ENCODE data around the gene SUFU. TPM values are rescaled to one million over a fixed set of nuclear protein-coding genes. Genes with fewer than 3 reads are reported as not detected.

The SUFU gene
- total RNA-seq, 2 experiments from 2014 or later, result 8.2 to 10.0 TPM

DNA sequence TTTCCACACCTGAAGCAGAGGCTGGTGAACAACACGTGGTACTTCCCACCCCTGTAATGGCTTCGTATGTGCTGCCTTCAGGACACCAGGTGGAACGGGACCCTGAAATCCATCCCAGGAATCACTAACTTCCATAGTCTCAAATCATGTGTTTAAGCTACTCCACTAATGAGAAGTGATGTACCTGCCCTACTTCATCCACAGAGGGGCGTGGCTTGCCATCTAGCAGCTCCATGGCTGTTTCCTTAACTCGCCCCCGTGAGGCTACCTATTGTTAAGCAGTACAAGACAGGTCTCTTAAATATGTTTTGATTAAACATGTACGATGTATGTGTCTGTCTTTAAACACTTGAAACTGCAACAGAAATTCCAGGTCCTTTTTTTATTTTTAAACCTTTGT lies 178.6 kb downstream of the SUFU start:
- H3K27me3 Mint-ChIP-seq, result no peaks in the 10 kb centered on the region

DNA sequence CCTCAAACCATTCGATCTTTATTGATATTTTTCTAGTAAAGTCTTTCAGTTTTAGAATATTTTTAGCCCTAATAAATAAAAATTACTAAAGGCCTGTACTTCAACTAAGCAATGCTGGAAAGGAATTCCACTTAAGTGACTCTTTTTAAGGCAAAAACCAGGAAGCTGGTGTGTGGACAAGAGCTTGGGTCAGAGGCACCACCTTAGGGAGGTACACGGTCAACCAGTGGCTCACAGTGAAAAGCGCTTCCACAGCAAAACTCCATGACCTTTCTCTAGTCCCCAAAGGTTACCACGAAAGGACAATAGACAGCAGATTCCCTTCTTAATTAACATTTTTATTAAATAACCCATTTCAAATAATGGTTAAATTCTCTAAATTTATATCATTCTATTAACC lies 179.2 kb downstream of the SUFU start:
- Mint-ChIP-seq H3K9me3 (no peaks in the 10 kb centered on the region), H3K27me3 (no peaks in the 10 kb centered on the region), H3K4me3 (no peak overlapping the region), H3K27ac (no peak overlapping the region), H3K4me1 (ENCODE audit: low read depth) (peaks cover 13% of the 10 kb centered on the region), H3K36me3 (peaks cover 7% of the 10 kb centered on the region)
- CTCF ChIA-PET, result interaction anchor here (1.2 kb wide), 1 partner anchor 13 kb away, joined by 6 read pairs; no protein-coding TSS in a partner anchor
- intact Hi-C loops (cut with micrococcal nuclease), result no loop called here
- POLR2A ChIA-PET, result interaction anchor here (1.1 kb wide), 1 partner anchor 36 kb away, joined by 4 read pairs; no protein-coding TSS in a partner anchor
- no peak for DNase-seq

More for the DNA sequence above, 178.6 kb downstream of the SUFU start:
- H3K4me3 Mint-ChIP-seq, result no peak overlapping the region
- H3K36me3 Mint-ChIP-seq, result peaks cover 6% of the 10 kb centered on the region
- POLR2A ChIA-PET, result interaction anchor here (1.1 kb wide), 1 partner anchor 36 kb away, joined by 4 read pairs; no protein-coding TSS in a partner anchor
- no peak for DNase-seq
- H3K27ac Mint-ChIP-seq, result no peak overlapping the region
- intact Hi-C loops (cut with micrococcal nuclease), result no loop called here
- CTCF ChIA-PET, result interaction anchor here (1.2 kb wide), 1 partner anchor 12 kb away, joined by 6 read pairs; no protein-coding TSS in a partner anchor
- no peaks in the 10 kb centered on the region for H3K9me3 Mint-ChIP-seq
- peaks cover 13% of the 10 kb centered on the region for H3K4me1 Mint-ChIP-seq (ENCODE audit: low read depth)

Other genes with a start within 250 kb of the SUFU start
- 100 to 1,000 TPM; 241 to 242 TPM for gene NFKB2, start 108.3 kb upstream of the SUFU start, total RNA-seq
- 1 to 10 TPM; 4.2 to 4.4 TPM for gene PSD, start 85.2 kb upstream of the SUFU start, total RNA-seq
- gene FBXL15, start 83.1 kb upstream of the SUFU start, total RNA-seq, result 10 to 100 TPM; 10.8 to 11.4 TPM
- 10 to 100 TPM; 68.6 to 68.9 TPM for gene CUEDC2, start 71.4 kb upstream of the SUFU start, total RNA-seq
- under 1 TPM; 0.19 to 0.48 TPM for gene C10orf95, start 52.4 kb upstream of the SUFU start, total RNA-seq
- 10 to 100 TPM; 56.9 to 62.2 TPM for gene ACTR1A, start 1.3 kb upstream of the SUFU start, total RNA-seq
- gene TRIM8, start 140.5 kb downstream of the SUFU start, total RNA-seq, result 10 to 100 TPM; 46.8 to 50.3 TPM
- 10 to 100 TPM; 10.1 to 11.1 TPM for gene ARL3, start 210.4 kb downstream of the SUFU start, total RNA-seq
- gene SFXN2, start 210.7 kb downstream of the SUFU start, total RNA-seq, result 10 to 100 TPM; 14.7 to 17.8 TPM
- 10 to 100 TPM; 14.6 to 15.9 TPM for gene WBP1L, start 240.0 kb downstream of the SUFU start, total RNA-seq

Measured in activated CD4-positive, alpha-beta memory T cell treated with anti-CD3 and anti-CD28 coated beads for 36 hours (primary cell).